HG03159 (cell line): ENCODE measurements around the gene MAML3.

Experiments used
- ATAC-seq: cut with Tn5 transposase; IDR thresholded peaks from one replicate; pipeline ENCODE4 v1.9.1; 2021; ENCODE audit warnings: mild to moderate bottlenecking, moderate library complexity; ENCODE audit not compliant: unreplicated experiment

MAML3 gene

GRCh38 chr4:139851133-139851532 is 302.9 kb downstream of the MAML3 start:
- no peak for ATAC-seq

DNA sequence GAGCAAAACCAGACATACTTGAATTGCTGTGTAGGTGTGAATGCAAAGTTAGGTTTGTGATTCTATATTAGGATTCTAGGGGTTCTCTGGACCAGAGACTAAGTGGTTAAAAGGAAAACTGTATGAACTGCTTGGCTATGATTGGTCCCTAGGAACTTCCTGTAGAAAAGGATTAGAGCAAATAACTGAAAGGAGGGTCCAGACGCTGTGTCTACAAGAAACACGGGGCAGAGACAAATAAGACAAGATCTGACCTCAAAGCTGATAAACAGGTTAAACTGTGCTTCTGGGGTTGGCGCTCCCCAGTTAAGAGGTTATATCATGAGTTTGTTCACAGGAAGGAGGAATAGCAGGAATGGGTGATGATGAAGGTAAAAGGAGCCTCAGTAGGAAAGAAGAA is 304.8 kb downstream of the MAML3 start:
- no peak for ATAC-seq

DNA sequence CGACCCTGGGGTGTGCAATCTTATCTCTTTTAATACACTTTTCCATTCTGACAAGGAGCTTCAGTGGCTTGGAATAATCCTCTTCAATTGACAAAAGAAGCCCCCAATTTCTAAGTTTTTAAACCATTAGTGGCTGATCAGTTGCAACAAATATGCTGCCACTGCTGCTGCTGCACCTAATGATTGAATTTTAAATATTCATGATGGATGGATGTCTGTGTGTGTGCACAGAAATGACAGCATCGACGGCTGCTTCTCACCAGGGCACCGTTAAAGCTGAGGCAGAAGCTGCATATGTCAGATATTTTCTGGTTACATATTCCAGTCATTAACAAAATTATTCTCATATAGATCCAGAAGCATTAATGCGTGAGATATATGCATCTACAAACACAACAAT is 306.0 kb downstream of the MAML3 start:
- no peak for ATAC-seq

GRCh38 chr4:139847602-139848001 is 306.4 kb downstream of the MAML3 start:
- ATAC-seq: no peak

DNA sequence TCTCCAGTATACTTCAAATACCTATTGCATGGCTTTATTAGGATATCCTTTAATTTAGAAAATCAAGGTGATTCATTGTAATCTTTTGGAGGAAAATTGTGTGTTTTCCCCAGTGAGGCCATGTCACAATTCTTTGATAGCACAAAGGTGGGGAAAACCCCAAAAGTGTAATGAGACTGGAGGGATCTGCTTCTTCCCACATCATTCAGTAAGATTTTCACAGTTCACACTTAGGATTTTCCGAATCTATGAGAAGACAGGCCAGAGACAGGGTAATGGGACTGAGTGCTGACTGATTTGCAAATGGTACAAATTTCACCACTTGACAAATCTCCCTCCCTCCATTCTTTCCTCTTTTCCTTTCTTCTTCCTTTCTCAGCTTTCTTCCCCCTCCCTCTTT is 307.2 kb downstream of the MAML3 start:
- ATAC-seq: no peak

- ATAC-seq: no peak
Measured at GRCh38 chr4:139845453-139846093, 308.4 kb downstream of the MAML3 start.

- no peak for ATAC-seq
Measured at GRCh38 chr4:139844459-139845036, 309.4 kb downstream of the MAML3 start.

GRCh38 chr4:139844057-139844456 is 309.9 kb downstream of the MAML3 start:
- ATAC-seq: no peak

DNA sequence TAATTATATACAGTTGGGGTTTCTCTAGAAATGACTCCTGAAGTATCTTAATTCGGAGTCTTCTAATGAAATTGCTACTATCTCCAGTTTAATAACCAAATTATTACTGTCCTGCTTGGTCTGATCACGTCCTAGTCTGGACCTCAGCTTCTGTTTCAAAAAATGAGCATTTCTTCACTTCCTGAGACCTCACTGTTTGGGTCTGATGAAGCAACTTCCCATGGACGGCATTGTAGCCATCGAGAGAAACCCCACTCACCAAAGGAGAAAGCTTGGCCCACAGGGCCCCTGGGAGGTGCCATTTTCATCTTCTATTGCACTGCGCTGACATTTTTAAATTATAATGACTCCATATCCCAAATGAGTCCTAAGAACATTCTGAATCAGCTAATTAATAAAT is 310.3 kb downstream of the MAML3 start:
- no peak for ATAC-seq

GRCh38 chr4:139841464-139842195 is 312.4 kb downstream of the MAML3 start:
- ATAC-seq: no peak

GRCh38 chr4:139840773-139841172 is 313.2 kb downstream of the MAML3 start:
- no peak for ATAC-seq

GRCh38 chr4:139839403-139840031 is 314.5 kb downstream of the MAML3 start:
- no peak for ATAC-seq

GRCh38 chr4:139838811-139839210 is 315.2 kb downstream of the MAML3 start:
- ATAC-seq: no peak

DNA sequence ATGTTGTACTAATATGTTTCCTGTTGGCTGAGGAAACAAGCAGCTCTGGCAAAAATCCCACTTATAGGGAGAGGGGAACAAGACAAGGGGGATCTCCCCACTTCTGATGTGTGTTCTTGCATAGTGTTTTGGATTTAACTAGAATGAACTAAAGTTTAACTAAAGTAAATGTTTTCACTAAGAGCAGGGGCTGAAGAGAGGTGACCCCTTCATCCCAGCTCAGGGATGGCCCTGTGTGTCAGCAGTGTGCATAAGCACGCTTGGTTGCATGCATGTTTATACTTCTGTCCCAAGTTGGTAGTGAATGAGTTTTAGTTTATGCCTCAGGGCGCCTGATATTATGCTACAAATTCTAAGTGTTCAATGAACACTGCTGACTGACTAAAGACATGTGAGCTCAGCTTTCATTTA is 319.0 kb downstream of the MAML3 start:
- ATAC-seq: no peak

DNA sequence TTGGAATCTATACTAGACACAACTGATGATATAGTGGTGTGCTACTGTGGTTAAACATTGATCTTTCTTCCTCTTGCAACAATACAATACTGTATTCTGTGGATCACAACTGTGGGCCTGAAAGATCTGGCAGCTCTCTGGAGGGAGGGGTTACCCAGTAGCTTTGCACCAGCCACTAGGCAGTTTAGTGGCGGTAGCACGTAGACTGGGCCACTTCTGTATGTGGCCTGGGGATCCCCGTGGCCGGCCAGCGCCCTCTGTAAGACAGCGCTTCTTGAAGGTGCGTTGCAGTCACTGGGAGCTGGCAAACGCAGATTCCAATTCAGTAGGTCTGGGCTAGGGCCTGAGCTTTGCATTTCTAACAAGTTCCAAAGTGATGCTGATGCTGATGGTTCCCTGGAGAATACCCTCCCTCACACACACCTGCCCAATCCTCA is 319.7 kb downstream of the MAML3 start:
- no peak for ATAC-seq

DNA sequence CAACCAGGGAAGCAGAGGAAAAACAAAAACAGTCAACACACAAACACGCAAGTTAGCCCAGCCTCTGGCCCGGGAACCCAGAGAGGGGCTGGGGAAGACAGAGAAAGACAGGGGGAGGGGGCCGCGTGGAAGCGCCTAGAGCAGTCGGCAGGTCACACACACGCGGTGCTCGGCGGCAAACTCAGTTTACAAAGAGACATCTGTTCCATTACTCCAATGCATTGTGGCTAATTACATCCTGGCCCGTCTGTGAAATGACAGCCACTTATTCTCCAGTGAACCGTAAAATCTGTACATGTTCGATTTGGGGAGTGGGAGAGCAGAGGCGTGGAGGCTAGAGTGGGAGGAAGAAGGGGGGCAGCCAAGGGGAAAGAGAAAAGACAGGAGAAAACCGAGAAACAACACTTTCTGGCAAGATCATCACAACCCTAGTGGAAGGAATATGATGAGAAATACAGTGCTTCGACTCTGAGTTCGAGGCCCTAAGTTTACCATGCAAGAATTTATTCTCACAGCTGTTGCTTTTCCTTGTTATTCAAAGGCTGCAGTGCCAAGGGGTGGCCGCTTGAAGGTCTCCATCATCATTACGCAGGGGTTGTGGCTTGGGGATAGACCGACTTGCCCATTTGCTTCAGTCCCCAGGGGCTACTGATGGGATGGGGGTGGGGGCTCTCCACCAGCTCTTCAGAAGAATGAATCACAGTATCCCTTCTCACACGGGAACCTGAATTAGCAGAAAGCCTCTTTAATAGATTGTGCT is 320.7 kb downstream of the MAML3 start:
- ATAC-seq: no peak

GRCh38 chr4:139828966-139829664 is 324.9 kb downstream of the MAML3 start:
- no peak for ATAC-seq

GRCh38 chr4:139826426-139826825 is 327.6 kb downstream of the MAML3 start:
- no peak for ATAC-seq

DNA sequence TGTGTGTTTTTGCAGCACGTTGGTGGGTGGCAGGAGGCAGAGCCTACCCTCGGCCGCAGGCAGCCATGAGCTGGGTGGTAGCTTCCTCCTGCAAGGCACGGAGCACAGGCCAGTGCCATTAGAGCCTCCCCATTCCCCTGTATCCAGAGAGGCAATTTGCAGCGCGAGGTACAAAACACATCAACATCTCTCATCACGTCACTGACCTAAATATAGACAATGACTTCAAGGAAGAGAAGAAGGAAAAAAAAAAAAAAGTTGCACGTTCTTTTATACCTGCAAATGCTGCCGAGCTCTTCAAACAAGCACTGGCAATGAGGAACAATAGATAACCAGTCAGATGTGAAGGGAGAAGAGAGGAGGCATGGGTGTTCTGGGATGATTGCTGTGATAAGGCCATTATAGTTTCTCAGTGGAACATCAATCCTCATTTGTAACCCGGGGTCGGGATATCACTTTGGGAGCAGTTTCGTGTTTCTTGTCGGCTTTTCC is 328.4 kb downstream of the MAML3 start:
- no peak for ATAC-seq

GRCh38 chr4:139824882-139825522 is 329.0 kb downstream of the MAML3 start:
- ATAC-seq: no peak
